Measurements from ENCODE around the gene AP2B1.

AP2B1 gene

DNA sequence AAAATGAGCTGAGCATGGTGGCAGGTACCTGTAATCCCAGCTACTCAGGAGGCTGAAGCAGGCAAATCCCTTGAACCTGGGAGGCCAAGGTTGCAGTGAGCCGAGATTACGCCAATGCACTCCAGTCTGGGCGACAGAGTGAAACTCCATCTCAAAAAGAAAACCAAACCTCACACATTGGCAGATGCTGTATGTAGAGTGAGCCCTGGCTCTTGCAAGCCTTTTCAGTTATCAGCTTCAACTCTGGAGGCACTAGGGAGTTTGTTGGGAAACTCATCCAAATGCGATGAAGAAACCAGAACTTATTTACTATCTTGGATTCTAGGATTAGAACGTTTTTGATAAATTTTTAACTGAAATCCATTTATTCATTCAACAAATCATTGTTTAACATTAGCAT, 87.4 kb downstream of the AP2B1 start:
- POLR2A ChIA-PET = no interaction called here
- CTCF ChIA-PET = interaction anchor here (0.6 to 1.0 kb wide), 4 partner anchors 18 to 426 kb away, joined by 3 to 4 read pairs (median 3); no protein-coding TSS in a partner anchor
- no peak overlapping the region for H3K4me3 ChIP-seq (ENCODE audit: low read depth, low read length)
- no peak overlapping the region for H3K27ac ChIP-seq (ENCODE audit: extremely low read depth, low read depth, low read length)
- no peaks in the 10 kb centered on the region for H3K9me3 ChIP-seq (ENCODE audit: control insufficient read depth, insufficient read depth, low read depth, low read length)
- H3K4me1 ChIP-seq (ENCODE audit: control insufficient read depth, insufficient read depth, low read length) = no peaks in the 10 kb centered on the region
- TF ChIP-seq ZNF157 (tag by site-specific recombination; IDR thresholded peaks at IDR 0.05) (no peak), ZNF514 (tag by site-specific recombination; IDR thresholded peaks at IDR 0.05) (no peak), ZNF624 (tag by site-specific recombination; IDR thresholded peaks at IDR 0.05) (no peak), ZNF561 (tag by site-specific recombination; IDR thresholded peaks at IDR 0.05; ENCODE audit: borderline replicate concordance) (no peak), HOXD13 (CRISPR knock-in tag; IDR thresholded peaks at IDR 0.05; ENCODE audit: borderline replicate concordance) (no peak), ZNF354C (tag by site-specific recombination; IDR thresholded peaks at IDR 0.05; ENCODE audit: borderline replicate concordance, low read depth) (no peak), ZNF2 (tag by site-specific recombination; IDR thresholded peaks at IDR 0.05) (no peak), ZNF112 (tag by site-specific recombination; IDR thresholded peaks at IDR 0.05) (no peak), ZNF175 (tag by site-specific recombination; IDR thresholded peaks at IDR 0.05) (no peak)
- TF ChIP-seq, protein P1, sequence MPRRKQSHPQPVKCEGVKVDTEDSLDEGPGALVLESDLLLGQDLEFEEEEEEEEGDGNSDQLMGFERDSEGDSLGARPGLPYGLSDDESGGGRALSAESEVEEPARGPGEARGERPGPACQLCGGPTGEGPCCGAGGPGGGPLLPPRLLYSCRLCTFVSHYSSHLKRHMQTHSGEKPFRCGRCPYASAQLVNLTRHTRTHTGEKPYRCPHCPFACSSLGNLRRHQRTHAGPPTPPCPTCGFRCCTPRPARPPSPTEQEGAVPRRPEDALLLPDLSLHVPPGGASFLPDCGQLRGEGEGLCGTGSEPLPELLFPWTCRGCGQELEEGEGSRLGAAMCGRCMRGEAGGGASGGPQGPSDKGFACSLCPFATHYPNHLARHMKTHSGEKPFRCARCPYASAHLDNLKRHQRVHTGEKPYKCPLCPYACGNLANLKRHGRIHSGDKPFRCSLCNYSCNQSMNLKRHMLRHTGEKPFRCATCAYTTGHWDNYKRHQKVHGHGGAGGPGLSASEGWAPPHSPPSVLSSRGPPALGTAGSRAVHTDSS (tag by site-specific recombination; IDR thresholded peaks at IDR 0.05) = no peak
- TF ChIP-seq, protein P2, sequence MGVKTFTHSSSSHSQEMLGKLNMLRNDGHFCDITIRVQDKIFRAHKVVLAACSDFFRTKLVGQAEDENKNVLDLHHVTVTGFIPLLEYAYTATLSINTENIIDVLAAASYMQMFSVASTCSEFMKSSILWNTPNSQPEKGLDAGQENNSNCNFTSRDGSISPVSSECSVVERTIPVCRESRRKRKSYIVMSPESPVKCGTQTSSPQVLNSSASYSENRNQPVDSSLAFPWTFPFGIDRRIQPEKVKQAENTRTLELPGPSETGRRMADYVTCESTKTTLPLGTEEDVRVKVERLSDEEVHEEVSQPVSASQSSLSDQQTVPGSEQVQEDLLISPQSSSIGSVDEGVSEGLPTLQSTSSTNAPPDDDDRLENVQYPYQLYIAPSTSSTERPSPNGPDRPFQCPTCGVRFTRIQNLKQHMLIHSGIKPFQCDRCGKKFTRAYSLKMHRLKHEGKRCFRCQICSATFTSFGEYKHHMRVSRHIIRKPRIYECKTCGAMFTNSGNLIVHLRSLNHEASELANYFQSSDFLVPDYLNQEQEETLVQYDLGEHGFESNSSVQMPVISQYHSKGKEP (tag by site-specific recombination; IDR thresholded peaks at IDR 0.05) = no peak
- peaks cover 49 to 63% of the 10 kb centered on the region in 2 experiments for H3K36me3 ChIP-seq (ENCODE audit: control insufficient read depth in 2 of 2, insufficient read depth in 1 of 2, low read length in 2 of 2)

DNA sequence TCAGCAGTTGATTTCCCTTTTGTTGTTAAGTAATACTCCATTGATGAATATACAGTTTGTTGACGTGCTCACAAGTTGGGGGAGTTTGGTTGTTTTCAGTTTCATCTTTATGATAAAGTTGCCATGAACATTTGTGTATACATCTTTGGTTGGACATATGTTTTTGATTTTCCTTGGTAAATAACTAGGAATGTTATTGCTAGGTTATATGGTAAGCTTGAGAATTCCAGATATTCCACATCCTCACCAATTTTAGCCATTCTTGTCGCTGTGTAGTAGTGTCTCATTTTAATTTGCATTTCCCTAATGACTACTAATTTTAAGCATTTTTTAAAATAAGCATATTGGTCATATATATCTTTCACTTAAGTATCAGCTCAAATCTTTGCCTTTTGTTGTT, 89.3 kb downstream of the AP2B1 start:
- Histone ChIP-seq H3K9me3 (ENCODE audit: control insufficient read depth, insufficient read depth, low read depth, low read length) (no peaks in the 10 kb centered on the region), H3K36me3 (ENCODE audit: control insufficient read depth in 2 of 2, insufficient read depth in 1 of 2, low read length in 2 of 2) (peaks cover 56 to 57% of the 10 kb centered on the region in 2 experiments), H3K27ac (ENCODE audit: extremely low read depth, low read depth, low read length) (no peak overlapping the region), H3K4me1 (ENCODE audit: control insufficient read depth, insufficient read depth, low read length) (no peaks in the 10 kb centered on the region), H3K4me3 (ENCODE audit: low read depth, low read length) (no peak overlapping the region)
- TF ChIP-seq ZBTB48 (tag by site-specific recombination; IDR thresholded peaks at IDR 0.05) = no peak
- no peak for TF ChIP-seq KLF1 (tag by site-specific recombination; IDR thresholded peaks at IDR 0.05)
- TF ChIP-seq ZNF114 (tag by site-specific recombination; IDR thresholded peaks at IDR 0.05) = no peak
- no peak for TF ChIP-seq EGR2 (tag by site-specific recombination; IDR thresholded peaks at IDR 0.05; ENCODE audit: low read depth)
- TF ChIP-seq ZBTB26 (tag by site-specific recombination; optimal IDR thresholded peaks at IDR 0.05) = no peak
- no peak for TF ChIP-seq KLF16 (tag by site-specific recombination; IDR thresholded peaks at IDR 0.05)
- no peak for TF ChIP-seq MEIS1 (CRISPR knock-in tag; IDR thresholded peaks at IDR 0.05; ENCODE audit: borderline replicate concordance)
- POLR2A ChIA-PET = no interaction called here
- CTCF ChIA-PET = interaction anchor here (1.1 kb wide), 1 partner anchor 129 kb away, joined by 3 read pairs; no protein-coding TSS in a partner anchor

GRCh38 chr17:35679007-35679682, 92.0 kb downstream of the AP2B1 start:
- Histone ChIP-seq H3K4me3 (ENCODE audit: low read depth, low read length) (no peak overlapping the region), H3K4me1 (ENCODE audit: control insufficient read depth, insufficient read depth, low read length) (no peaks in the 10 kb centered on the region), H3K36me3 (ENCODE audit: control insufficient read depth in 2 of 2, insufficient read depth in 1 of 2, low read length in 2 of 2) (peaks cover 62 to 64% of the 10 kb centered on the region in 2 experiments), H3K27ac (ENCODE audit: extremely low read depth, low read depth, low read length) (no peak overlapping the region), H3K9me3 (ENCODE audit: control insufficient read depth, insufficient read depth, low read depth, low read length) (no peaks in the 10 kb centered on the region)
- CTCF ChIA-PET = interaction anchor here (0.5 to 0.7 kb wide), 5 partner anchors 17 to 1934 kb away, joined by 3 to 5 read pairs (median 3); no protein-coding TSS in a partner anchor
- POLR2A ChIA-PET = no interaction called here
- TF ChIP-seq, protein P2 (tag by site-specific recombination; IDR thresholded peaks at IDR 0.05) = no peak
- no peak for TF ChIP-seq ZNF311 (tag by site-specific recombination; IDR thresholded peaks at IDR 0.05; ENCODE audit: borderline replicate concordance)
- no peak for TF ChIP-seq PRDM1 (tag by site-specific recombination; IDR thresholded peaks at IDR 0.05)
- TF ChIP-seq ZBTB1 (tag by site-specific recombination; IDR thresholded peaks at IDR 0.05) = no peak
- TF ChIP-seq MZF1 (tag by site-specific recombination; IDR thresholded peaks at IDR 0.05; ENCODE audit: borderline replicate concordance) = no peak
- no peak for TF ChIP-seq ZNF248 (tag by site-specific recombination; IDR thresholded peaks at IDR 0.05)
- TF ChIP-seq, protein P3, sequence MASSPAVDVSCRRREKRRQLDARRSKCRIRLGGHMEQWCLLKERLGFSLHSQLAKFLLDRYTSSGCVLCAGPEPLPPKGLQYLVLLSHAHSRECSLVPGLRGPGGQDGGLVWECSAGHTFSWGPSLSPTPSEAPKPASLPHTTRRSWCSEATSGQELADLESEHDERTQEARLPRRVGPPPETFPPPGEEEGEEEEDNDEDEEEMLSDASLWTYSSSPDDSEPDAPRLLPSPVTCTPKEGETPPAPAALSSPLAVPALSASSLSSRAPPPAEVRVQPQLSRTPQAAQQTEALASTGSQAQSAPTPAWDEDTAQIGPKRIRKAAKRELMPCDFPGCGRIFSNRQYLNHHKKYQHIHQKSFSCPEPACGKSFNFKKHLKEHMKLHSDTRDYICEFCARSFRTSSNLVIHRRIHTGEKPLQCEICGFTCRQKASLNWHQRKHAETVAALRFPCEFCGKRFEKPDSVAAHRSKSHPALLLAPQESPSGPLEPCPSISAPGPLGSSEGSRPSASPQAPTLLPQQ (tag by site-specific recombination; IDR thresholded peaks at IDR 0.05) = no peak
- no peak for TF ChIP-seq ZNF768 (tag by site-specific recombination; IDR thresholded peaks at IDR 0.05)
